OCI-LY1 (cell line): ENCODE measurements around the gene GJA9.

ENCODE experiments used
- H2AFZ ChIP-seq: fragments of 200-600 bp; sonication (generic), shearing (Covaris generic); 2 replicates; pipeline ENCODE4 v1.6.0; 2014; ENCODE audit warnings: antibody characterized with exemption, mild to moderate bottlenecking, low read length
- H3F3A ChIP-seq: fragments of 200-600 bp; sonication (generic), shearing (Covaris generic); 2 replicates; pipeline ENCODE4 v1.6.0; 2014; ENCODE audit warnings: mild to moderate bottlenecking, antibody characterized with exemption, low read length, moderate library complexity; ENCODE audit not compliant: insufficient read depth
- H3K27ac ChIP-seq: fragments of 200-600 bp; sonication (generic); 2 replicates; pipeline ENCODE4 v1.5.1; 2014; ENCODE audit warnings: low read length, mixed run types, mild to moderate bottlenecking, low read depth; ENCODE audit not compliant: poor library complexity, severe bottlenecking
- H3K27me3 ChIP-seq: fragments of 200-600 bp; sonication (generic); 2 replicates; pipeline ENCODE4 v1.6.0; 2014; ENCODE audit warnings: antibody characterized with exemption, mild to moderate bottlenecking, low read length, moderate library complexity; ENCODE audit not compliant: insufficient read depth
- H3K36me3 ChIP-seq: fragments of 200-600 bp; sonication (generic); 2 replicates; pipeline ENCODE4 v1.6.1; 2014; ENCODE audit warnings: mild to moderate bottlenecking, antibody characterized with exemption, low read length, moderate library complexity, mixed read lengths; ENCODE audit not compliant: insufficient read depth
- H3K4me1 ChIP-seq: fragments of 200-600 bp; sonication (generic); 2 replicates; pipeline ENCODE4 v1.5.1; 2014; ENCODE audit warnings: mild to moderate bottlenecking, low read length, moderate library complexity; ENCODE audit not compliant: insufficient read depth, severe bottlenecking
- H3K4me2 ChIP-seq: fragments of 200-600 bp; sonication (generic), shearing (Covaris generic); 2 replicates; pipeline ENCODE4 v1.6.1; 2014; ENCODE audit warnings: low read length
- H3K4me3 ChIP-seq: fragments of 200-600 bp; sonication (generic); 2 replicates; pipeline ENCODE4 v1.5.1; 2014; ENCODE audit warnings: low read length, low read depth, mild to moderate bottlenecking, mixed read lengths; ENCODE audit not compliant: poor library complexity, severe bottlenecking
- H3K79me2 ChIP-seq: fragments of 200-600 bp; shearing (Covaris generic); 2 replicates; pipeline ENCODE4 v1.6.1; 2016; ENCODE audit warnings: mixed run types, low read length, mixed read lengths; ENCODE audit not compliant: insufficient read depth
- H3K9ac ChIP-seq: fragments of 200-600 bp; sonication (generic), shearing (Covaris generic); 2 replicates; pipeline ENCODE4 v1.6.1; 2014; ENCODE audit warnings: mild to moderate bottlenecking, low read length, mixed read lengths
- H3K9me2 ChIP-seq: fragments of 200-600 bp; sonication (generic), shearing (Covaris generic); 2 replicates; pipeline ENCODE4 v1.6.1; 2014; ENCODE audit warnings: low read depth, mild to moderate bottlenecking, low read length, mixed read lengths
- H3K9me3 ChIP-seq: fragments of 200-600 bp; shearing (Covaris generic); 2 replicates; pipeline ENCODE4 v1.6.1; 2014; ENCODE audit warnings: low read length, mixed read lengths
- H4K20me1 ChIP-seq: fragments of 200-600 bp; sonication (generic), shearing (Covaris generic); 2 replicates; pipeline ENCODE4 v1.6.0; 2016; ENCODE audit warnings: mild to moderate bottlenecking, low read length; ENCODE audit not compliant: insufficient read depth
- CTCF ChIP-seq: fragments of 200-600 bp; sonication (generic), shearing (Covaris generic); IDR thresholded peaks from 2 replicates; pipeline ENCODE4 v1.5.1; 2017; ENCODE audit warnings: mild to moderate bottlenecking, antibody characterized with exemption, low read length, moderate library complexity, mixed read lengths
- EZH2 ChIP-seq: fragments of 200-600 bp; sonication (generic), shearing (Covaris generic); IDR thresholded peaks from 2 replicates; pipeline ENCODE4 v1.8.0; 2017; ENCODE audit warnings: borderline replicate concordance, mixed run types, mild to moderate bottlenecking, antibody characterized with exemption, low read length, moderate library complexity, mixed read lengths

Gene GJA9

GRCh38 chr1:38905985-38906384 is 24.6 kb upstream of the GJA9 start:
- H3K79me2 ChIP-seq = no peaks in the 10 kb centered on the region
- no peaks in the 10 kb centered on the region for H4K20me1 ChIP-seq
- H3F3A ChIP-seq = no peaks in the 10 kb centered on the region
- H3K36me3 ChIP-seq = no peaks in the 10 kb centered on the region
- H3K9me2 ChIP-seq = no peaks in the 10 kb centered on the region
- H3K27ac ChIP-seq = no peak overlapping the region
- no peak overlapping the region for H3K4me3 ChIP-seq
- no peak overlapping the region for H3K4me2 ChIP-seq
- no peaks in the 10 kb centered on the region for H3K9me3 ChIP-seq
- H3K9ac ChIP-seq = no peak overlapping the region
- H2AFZ ChIP-seq = no peak overlapping the region
- no peak for TF ChIP-seq CTCF
- no peaks in the 10 kb centered on the region for H3K27me3 ChIP-seq
- no peaks in the 10 kb centered on the region for H3K4me1 ChIP-seq

GRCh38 chr1:38899560-38899959 is 18.2 kb upstream of the GJA9 start:
- Histone ChIP-seq H3K9me3 (no peaks in the 10 kb centered on the region), H2AFZ (no peak overlapping the region), H3K27me3 (no peaks in the 10 kb centered on the region), H4K20me1 (no peaks in the 10 kb centered on the region), H3K4me3 (no peak overlapping the region), H3K27ac (no peak overlapping the region), H3K79me2 (no peaks in the 10 kb centered on the region), H3K4me1 (no peaks in the 10 kb centered on the region), H3K9ac (no peak overlapping the region), H3F3A (no peaks in the 10 kb centered on the region), H3K36me3 (no peaks in the 10 kb centered on the region), H3K9me2 (no peaks in the 10 kb centered on the region), H3K4me2 (no peak overlapping the region)
- no peak for TF ChIP-seq CTCF
- TF ChIP-seq EZH2 = no peak

DNA sequence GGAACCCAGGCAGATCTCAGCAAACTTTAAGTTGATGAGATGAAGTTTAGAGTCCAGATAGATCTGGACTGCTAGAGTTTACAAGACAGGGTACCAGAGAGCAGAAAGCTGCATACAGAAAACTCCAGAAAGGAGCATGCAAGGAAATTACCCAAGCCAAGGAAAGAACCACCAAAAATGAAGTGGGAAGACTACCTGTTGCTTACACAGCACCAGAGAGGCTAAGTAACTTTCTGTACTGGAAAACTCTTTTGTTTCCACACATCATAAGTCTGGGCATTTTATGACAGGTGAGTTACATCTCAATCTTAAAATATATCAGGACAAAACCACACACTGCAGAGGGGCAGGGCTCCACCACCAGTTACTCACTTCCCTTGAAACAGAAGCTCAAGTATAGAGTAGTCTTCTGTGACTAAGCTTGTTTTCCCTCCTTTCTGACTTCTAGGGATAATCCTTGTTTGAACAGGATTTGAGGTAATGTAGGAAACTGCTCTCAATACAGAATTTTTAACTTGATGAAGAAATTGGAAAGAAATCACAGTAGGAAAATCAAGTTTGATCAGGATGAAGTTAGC is 17.4 kb upstream of the GJA9 start:
- Histone ChIP-seq H3K9ac (no peak overlapping the region), H3K4me3 (no peak overlapping the region), H3K27ac (no peak overlapping the region), H3K9me3 (no peaks in the 10 kb centered on the region), H3K79me2 (no peaks in the 10 kb centered on the region), H3K36me3 (no peaks in the 10 kb centered on the region), H3F3A (no peaks in the 10 kb centered on the region), H3K9me2 (no peaks in the 10 kb centered on the region), H3K27me3 (no peaks in the 10 kb centered on the region), H4K20me1 (no peaks in the 10 kb centered on the region), H3K4me2 (no peak overlapping the region), H3K4me1 (no peaks in the 10 kb centered on the region), H2AFZ (no peak overlapping the region)
- TF ChIP-seq EZH2 (no peak), CTCF (no peak)
